ENCODE data around the gene CDK6.

- TF ChIP-seq, protein P1, sequence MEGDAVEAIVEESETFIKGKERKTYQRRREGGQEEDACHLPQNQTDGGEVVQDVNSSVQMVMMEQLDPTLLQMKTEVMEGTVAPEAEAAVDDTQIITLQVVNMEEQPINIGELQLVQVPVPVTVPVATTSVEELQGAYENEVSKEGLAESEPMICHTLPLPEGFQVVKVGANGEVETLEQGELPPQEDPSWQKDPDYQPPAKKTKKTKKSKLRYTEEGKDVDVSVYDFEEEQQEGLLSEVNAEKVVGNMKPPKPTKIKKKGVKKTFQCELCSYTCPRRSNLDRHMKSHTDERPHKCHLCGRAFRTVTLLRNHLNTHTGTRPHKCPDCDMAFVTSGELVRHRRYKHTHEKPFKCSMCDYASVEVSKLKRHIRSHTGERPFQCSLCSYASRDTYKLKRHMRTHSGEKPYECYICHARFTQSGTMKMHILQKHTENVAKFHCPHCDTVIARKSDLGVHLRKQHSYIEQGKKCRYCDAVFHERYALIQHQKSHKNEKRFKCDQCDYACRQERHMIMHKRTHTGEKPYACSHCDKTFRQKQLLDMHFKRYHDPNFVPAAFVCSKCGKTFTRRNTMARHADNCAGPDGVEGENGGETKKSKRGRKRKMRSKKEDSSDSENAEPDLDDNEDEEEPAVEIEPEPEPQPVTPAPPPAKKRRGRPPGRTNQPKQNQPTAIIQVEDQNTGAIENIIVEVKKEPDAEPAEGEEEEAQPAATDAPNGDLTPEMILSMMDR (optimal IDR thresholded peaks at IDR 0.05 in 1 of 3, IDR thresholded peaks at IDR 0.05 in 1 of 3, conservative IDR thresholded peaks at IDR 0.05 in 1 of 3; ENCODE audit: extremely low read depth in 1 of 3, insufficient read depth in 2 of 3, low read length in 3 of 3) = no peak
- no peak for TF ChIP-seq EZH2 (IDR thresholded peaks at IDR 0.05; ENCODE audit: low read length)
Measured at GRCh38 chr7:92647652-92648051, 188.7 kb downstream of the CDK6 start.

Measured in keratinocyte (primary cell).